ENCODE data around the gene FGF9. TPM values are rescaled to one million over a fixed set of nuclear protein-coding genes. Genes with fewer than 3 reads are reported as not detected.

FGF9 gene
- total and polyA plus RNA-seq, 10 of the 15 experiments (the other 5 are each of a cell fraction or from before 2014, with no cell fraction given) = 0.05 to 1.5 (median 0.83) TPM

DNA sequence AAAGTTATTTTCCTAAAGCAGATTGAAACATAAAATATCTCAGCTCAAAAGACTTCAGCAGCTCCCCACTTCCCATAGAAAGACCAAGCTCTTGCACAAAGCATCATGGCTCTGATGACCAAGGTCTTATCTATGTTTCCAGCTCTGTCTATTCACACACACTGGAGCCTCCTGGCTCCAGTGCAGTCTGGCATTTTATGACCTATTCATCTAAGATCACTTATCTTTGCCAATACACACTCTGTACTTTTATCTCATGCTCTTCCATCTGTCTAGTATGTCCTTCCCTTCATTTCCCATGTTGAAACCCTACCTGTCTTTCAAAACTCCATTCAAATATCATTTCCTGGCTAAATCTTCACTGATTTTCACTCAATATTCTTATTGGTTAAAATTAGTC, 74.4 kb downstream of the FGF9 start:
- Histone ChIP-seq H2AFZ (ENCODE audit: control insufficient read depth, low read depth, low read length) (no peak overlapping the region), H3K27ac (ENCODE audit: control insufficient read depth, insufficient read depth) (no peak overlapping the region), H3K4me3 (no peak overlapping the region), H3K9me3 (replicated peaks; ENCODE audit: control insufficient read depth, insufficient read depth, low read length) (no peaks in the 10 kb centered on the region; the same call in 2 of the 3 replicates), H3K79me2 (ENCODE audit: control insufficient read depth, insufficient read depth, low read length) (no peaks in the 10 kb centered on the region), H3K4me1 (ENCODE audit: control insufficient read depth, insufficient read depth, low read length) (no peaks in the 10 kb centered on the region), H3K9ac (ENCODE audit: control insufficient read depth, insufficient read depth, low read length) (no peak overlapping the region), H3K27me3 (replicated peaks in 1 of 2; ENCODE audit: control insufficient read depth in 2 of 2, insufficient read depth in 2 of 2, low read length in 1 of 2) (no peaks in the 10 kb centered on the region), H3K4me2 (ENCODE audit: control insufficient read depth, insufficient read depth) (no peak overlapping the region), H4K20me1 (ENCODE audit: control insufficient read depth, insufficient read depth) (no peaks in the 10 kb centered on the region), H3K36me3 (ENCODE audit: control insufficient read depth in 2 of 2, insufficient read depth in 2 of 2, low read length in 1 of 2) (no peaks in the 10 kb centered on the region)
- POLR2A ChIA-PET = no interaction called here
- DNase-seq (ENCODE audit: low read depth, low spot score) = no peak
- BruUV-seq (replicated peaks) = no TSS peak
- in situ Hi-C loops (cut with MboI) = no loop called here
- RAD21 ChIA-PET (ENCODE audit: unreplicated experiment) = no interaction called here
- intact Hi-C loops (cut with micrococcal nuclease; ENCODE audit: unreplicated experiment) = no loop called here
- TF ChIP-seq ZNF592 (IDR thresholded peaks at IDR 0.05) (no peak), MTA2 (IDR thresholded peaks at IDR 0.05; ENCODE audit: low read depth) (no peak), MXI1 (IDR thresholded peaks at IDR 0.05; ENCODE audit: low read depth, low read length) (no peak), NR2C2 (IDR thresholded peaks at IDR 0.05; ENCODE audit: borderline replicate concordance, control insufficient read depth, insufficient read length, low read depth) (no peak), CBFB (IDR thresholded peaks at IDR 0.05; ENCODE audit: low read depth) (no peak), CBX3 (IDR thresholded peaks at IDR 0.05; ENCODE audit: borderline replicate concordance, low read depth) (no peak)
- TF ChIP-seq, protein P1, sequence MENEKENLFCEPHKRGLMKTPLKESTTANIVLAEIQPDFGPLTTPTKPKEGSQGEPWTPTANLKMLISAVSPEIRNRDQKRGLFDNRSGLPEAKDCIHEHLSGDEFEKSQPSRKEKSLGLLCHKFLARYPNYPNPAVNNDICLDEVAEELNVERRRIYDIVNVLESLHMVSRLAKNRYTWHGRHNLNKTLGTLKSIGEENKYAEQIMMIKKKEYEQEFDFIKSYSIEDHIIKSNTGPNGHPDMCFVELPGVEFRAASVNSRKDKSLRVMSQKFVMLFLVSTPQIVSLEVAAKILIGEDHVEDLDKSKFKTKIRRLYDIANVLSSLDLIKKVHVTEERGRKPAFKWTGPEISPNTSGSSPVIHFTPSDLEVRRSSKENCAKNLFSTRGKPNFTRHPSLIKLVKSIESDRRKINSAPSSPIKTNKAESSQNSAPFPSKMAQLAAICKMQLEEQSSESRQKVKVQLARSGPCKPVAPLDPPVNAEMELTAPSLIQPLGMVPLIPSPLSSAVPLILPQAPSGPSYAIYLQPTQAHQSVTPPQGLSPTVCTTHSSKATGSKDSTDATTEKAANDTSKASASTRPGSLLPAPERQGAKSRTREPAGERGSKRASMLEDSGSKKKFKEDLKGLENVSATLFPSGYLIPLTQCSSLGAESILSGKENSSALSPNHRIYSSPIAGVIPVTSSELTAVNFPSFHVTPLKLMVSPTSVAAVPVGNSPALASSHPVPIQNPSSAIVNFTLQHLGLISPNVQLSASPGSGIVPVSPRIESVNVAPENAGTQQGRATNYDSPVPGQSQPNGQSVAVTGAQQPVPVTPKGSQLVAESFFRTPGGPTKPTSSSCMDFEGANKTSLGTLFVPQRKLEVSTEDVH (IDR thresholded peaks at IDR 0.05; ENCODE audit: low read depth, partially characterized antibody) = no peak
- ATAC-seq = no peak
- CTCF ChIA-PET = no interaction called here
- no peak for FAIRE-seq
- SMC1A ChIA-PET (ENCODE audit: uncharacterized antibody, unreplicated experiment) = no interaction called here

Measured in GM12878 (cell line).